SU-DHL-6 (cell line): Measurements from ENCODE around the gene TRIM10.

Experiments
- CTCF ChIP-seq: fragments of 200-600 bp; sonication (generic); IDR thresholded peaks from one replicate; pipeline ENCODE4 v1.5.1; 2017; ENCODE audit warnings: antibody characterized with exemption, mild to moderate bottlenecking, low read length, moderate library complexity; ENCODE audit not compliant: insufficient read depth, poor library complexity, severe bottlenecking
- EZH2phosphoT487 ChIP-seq: fragments of 200-600 bp; sonication (generic), shearing (Covaris generic); conservative IDR thresholded peaks from 2 replicates; pipeline ENCODE4 v1.6.1; 2018; ENCODE audit warnings: mild to moderate bottlenecking, antibody characterized with exemption, low read length, moderate library complexity, mixed read lengths

GRCh38 chr6:30167101-30167500 lies 6.1 kb upstream of the TRIM10 start:
- TF ChIP-seq EZH2phosphoT487 (no peak), CTCF (no peak)
